Motor neuron (in vitro differentiated cells): ENCODE measurements around the gene CCL19. TPM values are rescaled to one million over a fixed set of nuclear protein-coding genes. Genes with fewer than 3 reads are reported as not detected.
A peak's percentile ranks its signal among the peaks of the same experiment; 100 is the strongest.

Experiments
- ATAC-seq, 8 experiments: fragments of 200-7000 bp; cut with Tn5 transposase; replicated peaks in 6 of 8; 2 replicates each; pipeline ENCODE4 v1.8.0; 2021; ENCODE audit warnings: mild to moderate bottlenecking in 8 of 8, moderate library complexity in 8 of 8
- H3K27ac ChIP-seq, 2 donors: fragments of 250-450 bp; sonication (Bioruptor Pico); 2 replicates each; pipeline ENCODE4 v1.9.0; 2021; ENCODE audit warnings: antibody characterized with exemption in 2 of 2, mild to moderate bottlenecking in 2 of 2, moderate library complexity in 1 of 2
- H3K4me1 ChIP-seq, 2 donors: fragments of 250-450 bp; sonication (Bioruptor Pico); replicated peaks in 1 of 2; 2 replicates each; pipeline ENCODE4 v1.6.1; 2021; ENCODE audit warnings: antibody characterized with exemption in 2 of 2, mild to moderate bottlenecking in 2 of 2, moderate library complexity in 1 of 2
- H3K4me3 ChIP-seq, 5 donors: fragments of 250-450 bp; sonication (Bioruptor Pico); 2 replicates each; pipeline ENCODE4 v1.9.0; 2021; ENCODE audit warnings: antibody characterized with exemption in 5 of 5, mild to moderate bottlenecking in 5 of 5, moderate library complexity in 4 of 5
- WGBS, 10 experiments: fragments of 450-650 bp; shearing (Covaris generic); methylation state at CpG; one replicate each; pipeline ENCODE4 v1.0.0; 2022; 5-methylcytosine and 5-hydroxymethylcytosine counted together
- in situ Hi-C, 9 experiments: fragments of 400-800 bp; cut with MboI; loops; one replicate each; pipeline ENCODE4 v1.15.0; 2021; ENCODE audit warnings: low sequenced_read_pairs in 9 of 9, low pct_unique_long_range_greater_than_20kb in 2 of 9; ENCODE audit not compliant: unreplicated experiment in 9 of 9
- total RNA-seq, 8 experiments: library from RNA; unstranded; fragments of 300-600 nt; gene quantifications; 2 replicates each; pipeline versions ENCODE4 v1.2.3 to v1.2.4, GENCODE V29; 2022

Gene CCL19
- total RNA-seq, 8 experiments from 2014 or later = 0.38 TPM; not detected in 7

- Histone ChIP-seq H3K4me3 (no peak overlapping the region), H3K4me1 (no peaks in the 10 kb centered on the region), H3K27ac (no peak overlapping the region)
- 0 to 100% (median 72%) methylated on average over 1 to 7 of the region's 10 CpGs; no CpG with 5 or more reads in 2 of the 10 experiments for WGBS, 10 experiments
- in situ Hi-C loops = no loop called here
- no peak for ATAC-seq
These were observed 3.6 kb downstream of the CCL19 start for GRCh38 chr9:34687276-34688030.

GRCh38 chr9:34686732-34687131 is 4.3 kb downstream of the CCL19 start:
- WGBS, 10 experiments = 50 to 83% methylated on average over 1 of the region's 1 CpG; no CpG with 5 or more reads in 8 of the 10 experiments
- ATAC-seq = peak in 1 of 8 experiments; percentile 29
- Histone ChIP-seq H3K4me1 (no peaks in the 10 kb centered on the region), H3K4me3 (no peak overlapping the region), H3K27ac (no peak overlapping the region)
- in situ Hi-C loops = no loop called here

GRCh38 chr9:34686231-34686630 is 4.8 kb downstream of the CCL19 start:
- no peak overlapping the region for H3K4me3 ChIP-seq
- in situ Hi-C loops = no loop called here
- 8 to 100% (median 88%) methylated on average over 1 to 4 of the region's 5 CpGs; no CpG with 5 or more reads in 2 of the 10 experiments for WGBS, 10 experiments
- no peak overlapping the region for H3K27ac ChIP-seq
- H3K4me1 ChIP-seq = no peaks in the 10 kb centered on the region
- ATAC-seq = no peak

- in situ Hi-C loops = no loop called here
- Histone ChIP-seq H3K4me3 (no peak overlapping the region), H3K4me1 (no peaks in the 10 kb centered on the region), H3K27ac (no peak overlapping the region)
- 6 to 100% (median 58%) methylated on average over 1 to 3 of the region's 4 CpGs; no CpG with 5 or more reads in 2 of the 10 experiments for WGBS, 10 experiments
- no peak for ATAC-seq
These were observed 5.5 kb downstream of the CCL19 start for GRCh38 chr9:34685591-34685990.

- 65 to 100% methylated on average over 2 of the region's 4 CpGs; no CpG with 5 or more reads in 8 of the 10 experiments for WGBS, 10 experiments
- no peak for ATAC-seq
- H3K27ac ChIP-seq = no peak overlapping the region
- no peaks in the 10 kb centered on the region for H3K4me1 ChIP-seq
- H3K4me3 ChIP-seq = no peak overlapping the region
- in situ Hi-C loops = no loop called here
These were observed 6.3 kb downstream of the CCL19 start for GRCh38 chr9:34684816-34685215.

GRCh38 chr9:34684145-34684544 is 6.9 kb downstream of the CCL19 start:
- whole genome bisulfite sequencing, 10 experiments = 40 to 100% (median 100%) methylated on average over 1 to 4 of the region's 4 CpGs; no CpG with 5 or more reads in 3 of the 10 experiments

GRCh38 chr9:34675869-34676268 is 15.2 kb downstream of the CCL19 start:
- peak in 2 of 8 experiments; percentile 20 to 71 for ATAC-seq
- H3K4me1 ChIP-seq = no peaks in the 10 kb centered on the region
- in situ Hi-C loops = no loop called here

More at GRCh38 chr9:34684145-34684544, 6.9 kb downstream of the CCL19 start:
- in situ Hi-C loops = no loop called here
- H3K4me1 ChIP-seq = no peaks in the 10 kb centered on the region
- H3K27ac ChIP-seq = no peak overlapping the region
- H3K4me3 ChIP-seq = no peak overlapping the region
- ATAC-seq = no peak

GRCh38 chr9:34675048-34675714 is 15.9 kb downstream of the CCL19 start:
- in situ Hi-C loops = no loop called here
- H3K27ac ChIP-seq = no peak overlapping the region
- H3K4me1 ChIP-seq = no peaks in the 10 kb centered on the region
- no peak overlapping the region for H3K4me3 ChIP-seq
- 14 to 100% (median 90%) methylated on average over 2 of the region's 10 CpGs; no CpG with 5 or more reads in 5 of the 10 experiments for WGBS, 10 experiments
- peak in 7 of 8 experiments; percentile 36 to 99 (median 54) for ATAC-seq

More at GRCh38 chr9:34675869-34676268, 15.2 kb downstream of the CCL19 start:
- no peak overlapping the region for H3K4me3 ChIP-seq
- WGBS, 10 experiments = 100% methylated on average over 1 of the region's 2 CpGs; no CpG with 5 or more reads in 9 of the 10 experiments
- H3K27ac ChIP-seq = no peak overlapping the region

GRCh38 chr9:34674440-34674839 is 16.6 kb downstream of the CCL19 start:
- H3K4me3 ChIP-seq = no peak overlapping the region
- no peak for ATAC-seq
- no peak overlapping the region for H3K27ac ChIP-seq
- in situ Hi-C loops = no loop called here
- 70 to 100% (median 76%) methylated on average over 1 to 3 of the region's 3 CpGs; no CpG with 5 or more reads in 4 of the 10 experiments for WGBS, 10 experiments
- no peaks in the 10 kb centered on the region for H3K4me1 ChIP-seq

- WGBS, 10 experiments = 86 to 100% (median 100%) methylated on average over 1 of the region's 1 CpG; no CpG with 5 or more reads in 5 of the 10 experiments
- no peak for ATAC-seq
- H3K4me1 ChIP-seq = peaks cover 6% of the 10 kb centered on the region in 2 donors
- in situ Hi-C loops = no loop called here
- no peak overlapping the region for H3K4me3 ChIP-seq
- H3K27ac ChIP-seq = no peak overlapping the region
These were observed 19.8 kb downstream of the CCL19 start for GRCh38 chr9:34671307-34671706.

GRCh38 chr9:34669809-34670562 is 21.1 kb downstream of the CCL19 start:
- Histone ChIP-seq H3K27ac (no peak overlapping the region), H3K4me1 (peaks cover 6% of the 10 kb centered on the region in 2 donors), H3K4me3 (no peak overlapping the region)
- ATAC-seq = no peak
- 43 to 100% (median 83%) methylated on average over 1 to 4 of the region's 5 CpGs; no CpG with 5 or more reads in 1 of the 10 experiments for WGBS, 10 experiments
- in situ Hi-C loops = no loop called here

- peaks cover 6 to 9% of the 10 kb centered on the region in 2 donors for H3K4me1 ChIP-seq
- in situ Hi-C loops = no loop called here
- H3K27ac ChIP-seq = peak overlapping the region; percentile 87 to 91
- WGBS, 10 experiments = 0% methylated on average over 1 to 8 of the region's 55 CpGs; no CpG with 5 or more reads in 7 of the 10 experiments
- peak; percentile 81 to 86 (median 83) for ATAC-seq
- peak overlapping the region; percentile 49 to 94 (median 75) for H3K4me3 ChIP-seq
These were observed 25.5 kb downstream of the CCL19 start for GRCh38 chr9:34665381-34666250.
